Measurements from ENCODE around the gene PUS1. TPM values are rescaled to one million over a fixed set of nuclear protein-coding genes. Genes with fewer than 3 reads are reported as not detected.

The PUS1 gene
- total RNA-seq, 5 donors from 2014 or later (not counting 1 experiment from before 2014, with no cell fraction given), result 27.8 to 71.4 (median 66.5) TPM

DNA sequence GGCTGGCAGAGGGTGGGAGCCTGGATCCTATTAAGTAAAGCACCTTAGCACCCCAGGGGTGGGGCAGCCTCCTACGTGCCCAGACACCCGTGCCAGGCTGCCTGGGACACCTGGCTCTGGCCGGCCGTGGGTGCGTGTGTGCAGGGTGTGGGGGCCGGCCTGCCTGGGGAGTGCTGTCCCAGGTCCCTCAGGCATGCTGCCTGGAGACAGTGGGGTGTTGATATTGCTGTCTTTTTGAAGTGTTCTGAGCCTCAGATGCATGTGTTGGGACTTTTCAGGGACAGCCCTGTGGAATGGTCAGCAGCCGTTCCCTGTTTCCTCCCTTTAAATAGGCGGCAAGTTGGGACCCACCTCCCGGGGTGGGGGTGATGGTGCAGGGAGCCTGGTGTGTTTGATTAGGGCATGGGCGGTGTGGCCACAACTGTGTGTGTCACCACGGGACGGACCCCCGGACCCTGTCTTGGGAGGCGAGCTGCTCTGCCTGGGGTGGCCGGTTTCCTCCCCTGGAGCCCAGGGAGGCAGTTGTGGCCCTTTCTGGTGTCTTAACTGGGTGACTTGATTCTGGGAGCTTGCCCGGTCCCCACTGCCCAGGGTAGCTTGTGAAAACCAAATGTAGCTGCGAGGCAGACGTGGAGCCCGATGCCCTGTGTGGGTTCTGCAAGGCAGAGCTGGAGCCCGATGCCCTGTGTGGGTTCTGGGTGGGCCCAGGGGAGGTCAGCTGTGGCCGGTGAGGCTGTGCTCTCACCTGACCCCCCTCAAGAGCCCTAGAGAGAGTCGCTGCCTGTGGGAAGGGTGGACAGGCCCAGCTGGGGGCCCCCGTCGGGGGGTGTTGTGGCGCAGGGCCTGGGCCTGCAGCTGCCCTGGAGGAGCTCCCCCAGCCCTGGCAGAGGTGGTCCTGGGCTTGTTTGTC, 26.5 kb upstream of the PUS1 start:
- H3K4me3 Mint-ChIP-seq, result no peak overlapping the region
- 94% methylated on average over 20 of the region's 25 CpGs for WGBS (ENCODE audit: insufficient coverage)
- Histone ChIP-seq H3K4me3 (ENCODE audit: control insufficient read depth in 1 of 2, extremely low read depth in 1 of 2, low read length in 1 of 2) (no peak overlapping the region), H3K27me3 (replicated peaks in 1 of 2; ENCODE audit: control insufficient read depth in 2 of 2, extremely low read depth in 1 of 2, insufficient read depth in 2 of 2, low read length in 1 of 2) (no peaks in the 10 kb centered on the region), H3K27ac (ENCODE audit: low read length) (no peak overlapping the region), H3K36me3 (ENCODE audit: control insufficient read depth in 2 of 2, extremely low read depth in 1 of 2, insufficient read depth in 1 of 2, low read length in 1 of 2) (peaks cover 6 to 7% of the 10 kb centered on the region in 2 donors), H3K9me3 (no peaks in the 10 kb centered on the region), H3K4me1 (ENCODE audit: control insufficient read depth in 1 of 2, extremely low read depth in 1 of 2, insufficient read depth in 2 of 2, low read length in 2 of 2) (peaks cover 5 to 35% of the 10 kb centered on the region in 2 experiments)
- DNase-seq (no peak), ATAC-seq (replicated peaks in 1 of 4) (no peak)
- POLR2A ChIA-PET, result no interaction called here
- peaks cover 19 to 35% (median 34%) of the 10 kb centered on the region in 3 donors for H3K4me1 Mint-ChIP-seq
- no peaks in the 10 kb centered on the region for H3K27me3 Mint-ChIP-seq
- CTCF ChIA-PET, result no interaction called here
- H3K36me3 Mint-ChIP-seq, result no peaks in the 10 kb centered on the region
- no peaks in the 10 kb centered on the region for H3K9me3 Mint-ChIP-seq
- no peak overlapping the region for H3K27ac Mint-ChIP-seq

- ChIA-PET CTCF (no interaction called here), POLR2A (no interaction called here)
- no peak overlapping the region for H3K4me3 Mint-ChIP-seq
- Histone ChIP-seq H3K4me1 (ENCODE audit: control insufficient read depth in 1 of 2, extremely low read depth in 1 of 2, insufficient read depth in 2 of 2, low read length in 2 of 2) (peaks cover 5 to 35% of the 10 kb centered on the region in 2 experiments), H3K9me3 (no peaks in the 10 kb centered on the region), H3K27ac (ENCODE audit: low read length) (no peak overlapping the region), H3K36me3 (ENCODE audit: control insufficient read depth in 2 of 2, extremely low read depth in 1 of 2, insufficient read depth in 1 of 2, low read length in 1 of 2) (peaks cover 8 to 11% of the 10 kb centered on the region in 2 donors), H3K27me3 (replicated peaks in 1 of 2; ENCODE audit: control insufficient read depth in 2 of 2, extremely low read depth in 1 of 2, insufficient read depth in 2 of 2, low read length in 1 of 2) (no peaks in the 10 kb centered on the region), H3K4me3 (ENCODE audit: control insufficient read depth in 1 of 2, extremely low read depth in 1 of 2, low read length in 1 of 2) (no peak overlapping the region)
- no peaks in the 10 kb centered on the region for H3K9me3 Mint-ChIP-seq
- no peak for DNase-seq
- H3K36me3 Mint-ChIP-seq, result no peaks in the 10 kb centered on the region
- H3K27ac Mint-ChIP-seq, result no peak overlapping the region
- no peak for ATAC-seq (replicated peaks in 1 of 4)
- peaks cover 15 to 28% (median 28%) of the 10 kb centered on the region in 3 donors for H3K4me1 Mint-ChIP-seq
- WGBS (ENCODE audit: insufficient coverage), result 96% methylated on average over 8 of the region's 13 CpGs
- no peaks in the 10 kb centered on the region for H3K27me3 Mint-ChIP-seq
These were observed 25.5 kb upstream of the PUS1 start for GRCh38 chr12:131903270-131904255.

- CTCF ChIA-PET, result no interaction called here
- Mint-ChIP-seq H3K27ac (no peak overlapping the region), H3K4me3 (no peak overlapping the region), H3K9me3 (no peaks in the 10 kb centered on the region), H3K4me1 (peaks cover 15 to 28% (median 28%) of the 10 kb centered on the region in 3 donors), H3K36me3 (peaks cover 3% of the 10 kb centered on the region), H3K27me3 (no peaks in the 10 kb centered on the region)
- peaks cover 8 to 11% of the 10 kb centered on the region in 2 donors for H3K36me3 ChIP-seq (ENCODE audit: control insufficient read depth in 2 of 2, extremely low read depth in 1 of 2, insufficient read depth in 1 of 2, low read length in 1 of 2)
- WGBS (ENCODE audit: insufficient coverage), result 100% methylated on average over 3 of the region's 5 CpGs
- POLR2A ChIA-PET, result no interaction called here
- H3K4me3 ChIP-seq (ENCODE audit: control insufficient read depth in 1 of 2, extremely low read depth in 1 of 2, low read length in 1 of 2), result no peak overlapping the region
- H3K27me3 ChIP-seq (replicated peaks in 1 of 2; ENCODE audit: control insufficient read depth in 2 of 2, extremely low read depth in 1 of 2, insufficient read depth in 2 of 2, low read length in 1 of 2), result no peaks in the 10 kb centered on the region
- ATAC-seq (replicated peaks in 1 of 4) (no peak), DNase-seq (no peak)
- no peak overlapping the region for H3K27ac ChIP-seq (ENCODE audit: low read length)
- H3K9me3 ChIP-seq, result no peaks in the 10 kb centered on the region
- H3K4me1 ChIP-seq (ENCODE audit: control insufficient read depth in 1 of 2, extremely low read depth in 1 of 2, insufficient read depth in 2 of 2, low read length in 2 of 2), result peaks cover 5 to 35% of the 10 kb centered on the region in 2 experiments
These were observed 24.7 kb upstream of the PUS1 start for GRCh38 chr12:131904346-131904745.

DNA sequence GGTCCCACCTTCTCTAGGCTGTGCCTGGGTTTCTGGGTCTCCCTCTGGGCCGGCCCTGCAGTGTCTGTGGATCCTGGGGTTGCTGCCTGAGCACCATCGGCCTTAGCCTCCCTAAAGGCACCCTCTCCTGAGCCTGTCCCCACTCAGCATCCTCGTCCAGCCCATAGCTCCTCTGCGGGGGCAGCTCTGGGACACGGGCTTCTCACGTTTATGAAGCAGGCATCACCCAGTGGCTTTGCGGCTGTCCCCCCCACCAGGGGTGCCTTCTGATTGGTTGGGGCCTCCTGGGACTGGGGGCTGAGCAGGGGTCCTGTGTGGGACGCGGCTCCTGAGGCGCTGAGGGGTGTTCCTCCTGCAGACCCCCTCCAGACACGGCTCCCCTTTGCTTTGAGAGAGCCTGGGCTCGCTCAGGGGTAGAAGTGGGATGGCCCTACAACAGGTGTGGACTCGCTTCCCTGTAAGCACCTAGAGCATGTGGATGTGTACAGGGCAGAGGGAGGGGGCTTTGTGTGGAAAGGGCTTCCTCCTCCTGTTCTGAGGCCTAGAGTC, 23.9 kb upstream of the PUS1 start:
- H3K4me1 Mint-ChIP-seq, result peaks cover 12 to 26% (median 26%) of the 10 kb centered on the region in 3 donors
- peaks cover 5 to 35% of the 10 kb centered on the region in 2 experiments for H3K4me1 ChIP-seq (ENCODE audit: control insufficient read depth in 1 of 2, extremely low read depth in 1 of 2, insufficient read depth in 2 of 2, low read length in 2 of 2)
- no peak for ATAC-seq (replicated peaks in 1 of 4)
- H3K27me3 ChIP-seq (replicated peaks in 1 of 2; ENCODE audit: control insufficient read depth in 2 of 2, extremely low read depth in 1 of 2, insufficient read depth in 2 of 2, low read length in 1 of 2), result no peaks in the 10 kb centered on the region
- no peak for DNase-seq
- H3K27ac Mint-ChIP-seq, result no peak overlapping the region
- H3K36me3 Mint-ChIP-seq, result peaks cover 3% of the 10 kb centered on the region
- no peaks in the 10 kb centered on the region for H3K9me3 ChIP-seq
- ChIA-PET POLR2A (no interaction called here), CTCF (no interaction called here)
- WGBS (ENCODE audit: insufficient coverage), result 88% methylated on average over 6 of the region's 13 CpGs
- H3K9me3 Mint-ChIP-seq, result no peaks in the 10 kb centered on the region
- no peak overlapping the region for H3K27ac ChIP-seq (ENCODE audit: low read length)
- H3K27me3 Mint-ChIP-seq, result no peaks in the 10 kb centered on the region
- no peak overlapping the region for H3K4me3 ChIP-seq (ENCODE audit: control insufficient read depth in 1 of 2, extremely low read depth in 1 of 2, low read length in 1 of 2)
- H3K4me3 Mint-ChIP-seq, result no peak overlapping the region
- H3K36me3 ChIP-seq (ENCODE audit: control insufficient read depth in 2 of 2, extremely low read depth in 1 of 2, insufficient read depth in 1 of 2, low read length in 1 of 2), result peaks cover 15 to 18% of the 10 kb centered on the region in 2 donors

- no peaks in the 10 kb centered on the region for H3K27me3 Mint-ChIP-seq
- no peak overlapping the region for H3K4me3 Mint-ChIP-seq
- peaks cover 20 to 23% of the 10 kb centered on the region in 2 donors for H3K36me3 ChIP-seq (ENCODE audit: control insufficient read depth in 2 of 2, extremely low read depth in 1 of 2, insufficient read depth in 1 of 2, low read length in 1 of 2)
- H3K27ac Mint-ChIP-seq, result peak overlapping the region in 1 of 2 donors; percentile 27
- peaks cover 3% of the 10 kb centered on the region for H3K36me3 Mint-ChIP-seq
- DNase-seq (no peak), ATAC-seq (replicated peaks in 1 of 4) (no peak)
- peaks cover 5 to 35% of the 10 kb centered on the region in 2 experiments for H3K4me1 ChIP-seq (ENCODE audit: control insufficient read depth in 1 of 2, extremely low read depth in 1 of 2, insufficient read depth in 2 of 2, low read length in 2 of 2)
- H3K4me3 ChIP-seq (ENCODE audit: control insufficient read depth in 1 of 2, extremely low read depth in 1 of 2, low read length in 1 of 2), result no peak overlapping the region
- H3K9me3 ChIP-seq, result no peaks in the 10 kb centered on the region
- H3K4me1 Mint-ChIP-seq, result peaks cover 8 to 25% (median 21%) of the 10 kb centered on the region in 3 donors
- POLR2A ChIA-PET, result no interaction called here
- no peaks in the 10 kb centered on the region for H3K9me3 Mint-ChIP-seq
- H3K27me3 ChIP-seq (replicated peaks in 1 of 2; ENCODE audit: control insufficient read depth in 2 of 2, extremely low read depth in 1 of 2, insufficient read depth in 2 of 2, low read length in 1 of 2), result no peaks in the 10 kb centered on the region
- 70% methylated on average over 15 of the region's 15 CpGs for WGBS (ENCODE audit: insufficient coverage)
- no peak overlapping the region for H3K27ac ChIP-seq (ENCODE audit: low read length)
- CTCF ChIA-PET, result no interaction called here
These were observed 23.4 kb upstream of the PUS1 start for GRCh38 chr12:131905630-131906091.
